Keratinocyte (primary cell): ENCODE measurements around the gene NPFFR1. TPM values are rescaled to one million over a fixed set of nuclear protein-coding genes. Genes with fewer than 3 reads are reported as not detected.

Experiments used
- DNase-seq: peaks from one replicate; pipeline ENCODE4 v3.0.0-alpha.2; 2011; ENCODE audit warnings: low read depth, missing footprints, low spot score
- FAIRE-seq: peaks from 2 replicates; lab custom pipeline; 2011; peaks lifted over from hg19 to GRCh38; lab: Jason Lieb, UNC
- H2AFZ ChIP-seq: 2 replicates; pipeline ENCODE4 v1.6.0; 2012; ENCODE audit warnings: low read length, control low read depth, inconsistent platforms; ENCODE audit not compliant: control insufficient read depth
- H3K27ac ChIP-seq: 2 replicates; pipeline ENCODE4 v1.5.1; 2011; ENCODE audit warnings: low read length; ENCODE audit not compliant: control insufficient read depth, insufficient read depth
- H3K27me3 ChIP-seq: 3 replicates; pipeline ENCODE4 v1.6.0; 2011; ENCODE audit warnings: low read length; ENCODE audit not compliant: control insufficient read depth, insufficient read depth; ENCODE audit errors: extremely low read depth
- H3K36me3 ChIP-seq, 2 experiments: 2 replicates in 1 of 2; 3 replicates in 1 of 2; pipeline ENCODE4 v1.5.1; 2011; ENCODE audit warnings: low read length in 2 of 2, mild to moderate bottlenecking in 1 of 2; ENCODE audit not compliant: control insufficient read depth in 2 of 2, insufficient read depth in 2 of 2; ENCODE audit errors: extremely low read depth in 1 of 2
- H3K4me1 ChIP-seq: 3 replicates; pipeline ENCODE4 v1.5.1; 2011; ENCODE audit warnings: low read length; ENCODE audit not compliant: control insufficient read depth, insufficient read depth; ENCODE audit errors: extremely low read depth
- H3K4me2 ChIP-seq: 3 replicates; pipeline ENCODE4 v1.6.0; 2011; ENCODE audit warnings: low read depth, low read length; ENCODE audit not compliant: control insufficient read depth, insufficient read depth; ENCODE audit errors: extremely low read depth
- H3K4me3 ChIP-seq, 3 experiments: fragments of 200-600 bp in 1 of 3; sonication (generic) in 1 of 3; 2 replicates in 2 of 3; 3 replicates in 1 of 3; pipeline ENCODE4 v1.5.1; 2011 to 2016; ENCODE audit warnings: low read length in 3 of 3, mild to moderate bottlenecking in 3 of 3, control low read depth in 2 of 3, inconsistent platforms in 1 of 3, low read depth in 1 of 3, mixed read lengths in 1 of 3, mixed run types in 1 of 3, moderate library complexity in 1 of 3; ENCODE audit not compliant: control insufficient read depth in 2 of 3, insufficient read depth in 2 of 3; ENCODE audit errors: extremely low read depth in 1 of 3
- H3K79me2 ChIP-seq: 2 replicates; pipeline ENCODE4 v1.6.0; 2012; ENCODE audit warnings: low read length; ENCODE audit not compliant: control insufficient read depth, insufficient read depth
- H3K9ac ChIP-seq: 3 replicates; pipeline ENCODE4 v1.6.0; 2011; ENCODE audit warnings: low read length; ENCODE audit not compliant: control insufficient read depth, insufficient read depth; ENCODE audit errors: extremely low read depth
- H3K9me1 ChIP-seq: 3 replicates; pipeline ENCODE4 v1.6.0; 2011; ENCODE audit warnings: low read length; ENCODE audit not compliant: control insufficient read depth, insufficient read depth; ENCODE audit errors: extremely low read depth
- H3K9me3 ChIP-seq: 2 replicates; pipeline ENCODE4 v1.5.1; 2012; ENCODE audit warnings: low read depth, low read length; ENCODE audit not compliant: control insufficient read depth
- H4K20me1 ChIP-seq: 3 replicates; pipeline ENCODE4 v1.6.0; 2011; ENCODE audit warnings: low read length; ENCODE audit not compliant: control insufficient read depth, insufficient read depth; ENCODE audit errors: extremely low read depth
- CTCF ChIP-seq, 3 experiments: IDR thresholded peaks in 1 of 3; conservative IDR thresholded peaks in 1 of 3; optimal IDR thresholded peaks in 1 of 3; 2 replicates in 2 of 3; 3 replicates in 1 of 3; pipeline versions ENCODE3 to v1.5.1; 2011; ENCODE audit warnings: low read length in 3 of 3, mild to moderate bottlenecking in 3 of 3, moderate library complexity in 2 of 3, control low read depth in 1 of 3, inconsistent platforms in 1 of 3; ENCODE audit not compliant: insufficient read depth in 2 of 3; ENCODE audit errors: extremely low read depth in 1 of 3
- EZH2 ChIP-seq: IDR thresholded peaks from one replicate; pipeline ENCODE4 v1.6.1; 2012; ENCODE audit warnings: inconsistent platforms, mild to moderate bottlenecking, low read length, moderate library complexity
- dilution Hi-C: fragments of 300-500 bp; cut with MboI; formaldehyde crosslinking; loops from one replicate; pipeline ENCODE4 v1.7.0; 2020; ENCODE audit warnings: low sequenced_read_pairs; ENCODE audit not compliant: extremely low pct_ligation_motif_present
- polyA plus RNA-seq, 5 experiments: library from polyadenylated mRNA; depleted of rRNA in 3 of 5; stranded (reverse) in 3 of 5; stranded (forward) in 1 of 5; unstranded in 1 of 5; fragments of >200 nt; gene quantifications; 1 replicate in 1 of 5; 2 replicates in 3 of 5; 3 replicates in 1 of 5; pipeline versions ENCODE4 v1.2.1 to v1.2.3, GENCODE V29; 2011 to 2012; ENCODE audit warnings: missing spikeins in 2 of 5, low read depth in 1 of 5, low replicate concordance in 1 of 5

The NPFFR1 gene
- polyA plus RNA-seq, 1 donor (not counting 4 experiments of a cell fraction or from before 2014, with no cell fraction given), result not detected

- no peak overlapping the region for H3K9ac ChIP-seq
- H3K36me3 ChIP-seq, result no peaks in the 10 kb centered on the region
- DNase-seq (no peak), FAIRE-seq (no peak)
- no peak overlapping the region for H2AFZ ChIP-seq
- TF ChIP-seq CTCF (optimal IDR thresholded peaks at IDR 0.05 in 1 of 3, IDR thresholded peaks at IDR 0.05 in 1 of 3, conservative IDR thresholded peaks at IDR 0.05 in 1 of 3; ENCODE audit: extremely low read depth in 1 of 3, insufficient read depth in 2 of 3, low read length in 3 of 3) (no peak), EZH2 (no peak)
- no peaks in the 10 kb centered on the region for H3K79me2 ChIP-seq
- no peak overlapping the region for H3K4me2 ChIP-seq
- no peaks in the 10 kb centered on the region for H4K20me1 ChIP-seq
- no peaks in the 10 kb centered on the region for H3K9me3 ChIP-seq
- H3K27me3 ChIP-seq, result no peaks in the 10 kb centered on the region
- no peaks in the 10 kb centered on the region for H3K4me1 ChIP-seq
- no peak overlapping the region for H3K4me3 ChIP-seq
- no peak overlapping the region for H3K27ac ChIP-seq
- dilution Hi-C loops, result loop anchor here (5.0 kb wide), 1 partner anchor 33 kb away; no protein-coding TSS in a partner anchor
- H3K9me1 ChIP-seq, result no peaks in the 10 kb centered on the region
These were observed 40.6 kb upstream of the NPFFR1 start for GRCh38 chr10:70324339-70324861.

- no peak for DNase-seq
- no peak overlapping the region for H3K4me2 ChIP-seq
- H3K9me1 ChIP-seq, result no peaks in the 10 kb centered on the region
- H4K20me1 ChIP-seq, result no peaks in the 10 kb centered on the region
- H2AFZ ChIP-seq, result no peak overlapping the region
- no peaks in the 10 kb centered on the region for H3K36me3 ChIP-seq
- H3K4me1 ChIP-seq, result no peaks in the 10 kb centered on the region
- FAIRE-seq, result no peak
- no peak for TF ChIP-seq EZH2
- dilution Hi-C loops, result loop anchor here (5.0 kb wide), 1 partner anchor 33 kb away; no protein-coding TSS in a partner anchor
- H3K4me3 ChIP-seq, result no peak overlapping the region
- no peaks in the 10 kb centered on the region for H3K79me2 ChIP-seq
- H3K27me3 ChIP-seq, result no peaks in the 10 kb centered on the region
- no peaks in the 10 kb centered on the region for H3K9me3 ChIP-seq
- no peak overlapping the region for H3K9ac ChIP-seq
- H3K27ac ChIP-seq, result no peak overlapping the region
These were observed 40.0 kb upstream of the NPFFR1 start for GRCh38 chr10:70323697-70324338.
